Activated naive CD4-positive, alpha-beta T cell treated with anti-CD3 and anti-CD28 coated beads, Interleukin-2, amount 50 U/mL, for 16 hours (primary cell): Measurements from ENCODE around the gene BRINP1.

ENCODE experiments used
- DNase-seq: peaks from one replicate; pipeline ENCODE4 v3.0.0-alpha.2; 2020

The BRINP1 gene

GRCh38 chr9:119368681-119369581, at the start of gene BRINP1:
BRINP1 (minus strand) TSS chr9:119369435; CDS start chr9:119313355, 56,080 bp downstream.
- DNase-seq: no peak

GRCh38 chr9:119418721-119419120, 49.5 kb upstream of the BRINP1 start:
- no peak for DNase-seq

- no peak for DNase-seq
Observed at GRCh38 chr9:119416793-119417192, 47.6 kb upstream of the BRINP1 start.

GRCh38 chr9:119412399-119412798, 43.2 kb upstream of the BRINP1 start:
- DNase-seq: no peak

GRCh38 chr9:119409552-119409951, 40.3 kb upstream of the BRINP1 start:
- no peak for DNase-seq

GRCh38 chr9:119400606-119401005, 31.4 kb upstream of the BRINP1 start:
- DNase-seq: no peak

- no peak for DNase-seq
Observed at GRCh38 chr9:119398350-119398749, 29.1 kb upstream of the BRINP1 start.

- no peak for DNase-seq
Observed at GRCh38 chr9:119391878-119392277, 22.6 kb upstream of the BRINP1 start.

- no peak for DNase-seq
Observed at GRCh38 chr9:119375892-119376291, 6.7 kb upstream of the BRINP1 start.

GRCh38 chr9:119372951-119373350, 3.7 kb upstream of the BRINP1 start:
- DNase-seq: no peak

- DNase-seq: no peak
Observed at GRCh38 chr9:119370816-119371215, 1.6 kb upstream of the BRINP1 start.

GRCh38 chr9:119369680-119370366, 588 bp upstream of the BRINP1 start:
- DNase-seq: no peak

GRCh38 chr9:119368179-119368578, 1.1 kb downstream of the BRINP1 start:
- DNase-seq: no peak

GRCh38 chr9:119367683-119368075, 1.6 kb downstream of the BRINP1 start:
- DNase-seq: no peak

- no peak for DNase-seq
Observed at GRCh38 chr9:119366909-119367682, 2.1 kb downstream of the BRINP1 start.

GRCh38 chr9:119365291-119366027, 3.8 kb downstream of the BRINP1 start:
- no peak for DNase-seq

- no peak for DNase-seq
Observed at GRCh38 chr9:119360237-119360636, 9.0 kb downstream of the BRINP1 start.

GRCh38 chr9:119357336-119358096, 11.7 kb downstream of the BRINP1 start:
- no peak for DNase-seq

GRCh38 chr9:119349351-119349825, 19.8 kb downstream of the BRINP1 start:
- no peak for DNase-seq

- DNase-seq: no peak
Observed at GRCh38 chr9:119343059-119343990, 25.9 kb downstream of the BRINP1 start.

- no peak for DNase-seq
Observed at GRCh38 chr9:119339056-119339455, 30.2 kb downstream of the BRINP1 start.
